Endothelial cell of umbilical vein (primary cell): ENCODE data around the gene PTGES2.

Experiments used
- EZH2 ChIP-seq: IDR thresholded peaks from 2 replicates; pipeline ENCODE4 v1.6.1; 2012; ENCODE audit warnings: borderline replicate concordance, low read depth, mild to moderate bottlenecking, moderate library complexity, low read length, inconsistent platforms; ENCODE audit not compliant: severe bottlenecking
- TF ChIP-seq, protein P1 (sequence below), 2 donors: IDR thresholded peaks; 1 replicate in 1 of 2; 2 replicates in 1 of 2; pipeline ENCODE4 v1.5.1; 2011; ENCODE audit warnings: low read length in 2 of 2, mild to moderate bottlenecking in 2 of 2, moderate library complexity in 2 of 2, control low read depth in 1 of 2, inconsistent platforms in 1 of 2, low read depth in 1 of 2; ENCODE audit not compliant: insufficient read depth in 1 of 2; ENCODE audit errors: extremely low read depth in 1 of 2

DNA sequence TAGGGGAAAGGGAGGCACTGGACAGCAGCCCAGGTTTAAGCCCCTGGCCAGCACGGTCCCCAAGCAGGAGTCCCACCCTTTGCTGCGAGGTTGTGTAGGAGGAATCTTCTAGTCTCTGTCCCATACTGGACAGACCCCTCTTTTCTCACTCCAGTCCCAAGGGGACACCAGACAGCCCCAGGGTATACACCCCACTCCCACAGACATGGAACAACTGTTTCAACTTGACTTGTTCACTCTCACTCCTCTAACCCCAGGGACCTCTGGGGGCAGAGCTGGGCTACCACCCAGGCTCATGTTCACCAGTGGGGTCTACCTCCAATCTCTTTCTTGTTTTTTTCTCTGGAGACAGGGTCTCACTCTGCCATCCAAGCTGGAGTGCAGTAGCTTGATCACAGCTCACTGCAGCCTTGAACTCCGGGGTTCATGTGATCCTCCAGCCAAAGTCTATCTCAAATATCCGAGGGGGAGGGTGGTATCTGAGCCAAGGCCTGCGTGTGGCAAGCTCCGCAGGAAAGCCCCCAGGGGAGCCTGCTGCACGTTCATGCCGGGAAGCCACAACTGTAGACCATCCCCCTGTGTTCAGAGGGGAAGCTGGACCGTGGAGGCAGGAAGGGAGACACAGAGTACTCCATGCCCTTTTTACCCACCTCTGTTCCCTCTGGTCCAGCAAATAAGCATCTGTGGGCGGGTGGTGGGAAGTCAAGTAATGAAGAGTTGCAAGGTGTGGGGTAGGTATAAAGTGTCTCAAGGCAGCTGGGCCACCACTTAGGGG is 1.8 kb downstream of the PTGES2 start:
- TF ChIP-seq, protein P1, sequence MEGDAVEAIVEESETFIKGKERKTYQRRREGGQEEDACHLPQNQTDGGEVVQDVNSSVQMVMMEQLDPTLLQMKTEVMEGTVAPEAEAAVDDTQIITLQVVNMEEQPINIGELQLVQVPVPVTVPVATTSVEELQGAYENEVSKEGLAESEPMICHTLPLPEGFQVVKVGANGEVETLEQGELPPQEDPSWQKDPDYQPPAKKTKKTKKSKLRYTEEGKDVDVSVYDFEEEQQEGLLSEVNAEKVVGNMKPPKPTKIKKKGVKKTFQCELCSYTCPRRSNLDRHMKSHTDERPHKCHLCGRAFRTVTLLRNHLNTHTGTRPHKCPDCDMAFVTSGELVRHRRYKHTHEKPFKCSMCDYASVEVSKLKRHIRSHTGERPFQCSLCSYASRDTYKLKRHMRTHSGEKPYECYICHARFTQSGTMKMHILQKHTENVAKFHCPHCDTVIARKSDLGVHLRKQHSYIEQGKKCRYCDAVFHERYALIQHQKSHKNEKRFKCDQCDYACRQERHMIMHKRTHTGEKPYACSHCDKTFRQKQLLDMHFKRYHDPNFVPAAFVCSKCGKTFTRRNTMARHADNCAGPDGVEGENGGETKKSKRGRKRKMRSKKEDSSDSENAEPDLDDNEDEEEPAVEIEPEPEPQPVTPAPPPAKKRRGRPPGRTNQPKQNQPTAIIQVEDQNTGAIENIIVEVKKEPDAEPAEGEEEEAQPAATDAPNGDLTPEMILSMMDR (IDR thresholded peaks at IDR 0.05; ENCODE audit: extremely low read depth in 1 of 2, insufficient read depth in 1 of 2, low read depth in 1 of 2, low read length in 2 of 2) = no peak
- no peak for TF ChIP-seq EZH2
